Caki2 (cell line): Measurements from ENCODE around the gene PARP11. TPM values are rescaled to one million over a fixed set of nuclear protein-coding genes. Genes with fewer than 3 reads are reported as not detected.
"Not testable (repeated sequence)": the region's sequence is repeated elsewhere in the genome, so short reads cannot be mapped to it uniquely, and the experiment has no call there.

Experiments used
- DNase-seq: peaks from one replicate; pipeline ENCODE4 v3.0.0-alpha.2; 2015; ENCODE audit warnings: low read depth
- in situ Hi-C: cut with HindIII; loops from 2 replicates; pipeline ENCODE4 v1.10.0; 2016; ENCODE audit warnings: low sequenced_read_pairs, low pct_unique_long_range_greater_than_20kb, mixed read lengths
- total RNA-seq: library from RNA; depleted of rRNA; stranded (reverse); fragments of >200 nt; shearing (Covaris generic); gene quantifications from 2 replicates; pipeline ENCODE4 v1.2.3, GENCODE V29; 2014; ENCODE audit warnings: low replicate concordance

PARP11 gene
- total RNA-seq, 1 experiment from 2014 or later = 13.1 TPM

GRCh38 chr12:3888659-3889058 is 15.5 kb upstream of the PARP11 start:
- no peak for DNase-seq
- in situ Hi-C loops = loop anchor here (25.0 kb wide), 2 partner anchors 149 to 374 kb away; partner anchors contain the start of gene CCND2

GRCh38 chr12:3885277-3886094 is 12.3 kb upstream of the PARP11 start:
- in situ Hi-C loops = loop anchor here (25.0 kb wide), 2 partner anchors 152 to 377 kb away; partner anchors contain the start of gene CCND2
- peak; percentile 29 for DNase-seq

GRCh38 chr12:3884671-3885070 is 11.5 kb upstream of the PARP11 start:
- no peak for DNase-seq
- in situ Hi-C loops = loop anchor here (25.0 kb wide), 2 partner anchors 153 to 378 kb away; partner anchors contain the start of gene CCND2

DNA sequence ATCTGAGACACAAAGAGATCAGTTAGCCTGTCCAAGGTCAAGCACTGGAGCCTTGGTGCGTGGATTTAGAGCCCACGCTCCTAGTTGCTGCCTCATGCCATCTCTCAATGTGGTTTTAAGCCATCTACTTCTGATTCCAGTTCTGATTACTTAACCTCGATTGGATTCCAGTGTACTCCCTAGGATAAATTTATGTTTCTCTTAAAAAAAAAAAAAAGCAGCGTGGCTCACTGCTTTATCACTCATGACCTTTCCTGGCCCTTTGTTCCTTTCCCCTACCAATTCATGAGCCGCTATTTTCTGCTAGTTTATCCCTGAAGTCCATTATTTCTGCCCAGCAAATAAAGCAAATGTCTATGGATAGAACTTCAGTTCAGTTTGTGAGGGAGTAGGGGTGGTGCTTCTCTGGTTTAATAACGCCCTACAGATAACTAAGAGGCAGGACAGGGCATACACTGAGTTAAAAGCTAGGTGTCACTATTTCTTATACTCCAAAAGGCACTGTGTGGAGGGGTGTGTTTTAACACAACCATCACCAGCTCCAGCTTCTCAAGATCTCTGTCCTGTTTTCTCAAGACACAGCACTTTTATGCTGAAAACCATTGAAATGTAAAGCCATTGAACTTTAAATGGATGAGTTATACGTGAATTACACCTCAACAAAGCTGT is 9.8 kb upstream of the PARP11 start:
- in situ Hi-C loops = loop anchor here (25.0 kb wide), 2 partner anchors 154 to 379 kb away; partner anchors contain the start of gene CCND2
- peak; percentile 12 for DNase-seq

DNA sequence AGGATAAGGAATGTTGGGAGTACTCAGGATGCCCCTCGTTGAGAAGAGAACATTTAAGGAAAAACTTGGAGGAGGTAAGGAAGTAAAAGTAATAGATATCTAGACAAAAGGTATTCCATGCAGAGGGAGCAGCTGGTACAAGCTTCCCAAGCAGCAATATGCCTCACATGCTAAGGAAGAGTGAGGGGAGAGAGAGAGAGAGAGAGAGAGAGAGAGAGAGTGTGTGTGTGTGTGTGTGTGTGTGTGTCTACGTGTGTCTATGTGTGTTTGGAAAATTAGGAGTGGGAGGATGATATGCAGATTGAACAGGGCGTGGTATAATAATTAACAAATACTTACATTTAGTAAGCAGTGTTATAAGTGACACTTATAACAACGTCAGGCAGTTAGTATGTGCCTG is 9.2 kb upstream of the PARP11 start:
- DNase-seq = no peak
- in situ Hi-C loops = loop anchor here (25.0 kb wide), 2 partner anchors 155 to 380 kb away; partner anchors contain the start of gene CCND2

GRCh38 chr12:3881281-3881950 is 8.2 kb upstream of the PARP11 start:
- in situ Hi-C loops = loop anchor here (25.0 kb wide), 2 partner anchors 156 to 381 kb away; partner anchors contain the start of gene CCND2

DNA sequence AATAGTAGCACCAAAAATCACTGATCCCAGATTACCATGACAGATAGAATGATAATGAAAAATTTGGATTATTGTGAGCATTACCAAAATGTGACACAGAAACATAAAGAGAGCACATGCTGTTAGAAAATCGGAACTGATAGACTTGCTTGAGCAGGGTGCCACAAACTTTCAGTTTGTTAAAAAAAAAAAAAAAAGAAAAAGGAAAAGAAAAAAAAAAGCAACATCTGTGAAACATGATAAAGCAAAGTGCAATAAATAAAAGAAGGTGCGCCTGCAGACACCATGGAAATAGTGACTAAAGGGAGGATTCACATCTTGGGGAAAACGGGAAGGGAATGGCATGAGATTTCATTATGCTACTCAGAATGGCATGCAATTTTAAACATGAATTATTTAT is 6.6 kb upstream of the PARP11 start:
- no peak for DNase-seq
- in situ Hi-C loops = loop anchor here (25.0 kb wide), 2 partner anchors 157 to 382 kb away; partner anchors contain the start of gene CCND2

More at GRCh38 chr12:3881281-3881950, 8.2 kb upstream of the PARP11 start:
- DNase-seq = no peak

GRCh38 chr12:3871356-3871755 is 1.8 kb downstream of the PARP11 start:
- DNase-seq = no peak
- in situ Hi-C loops = no loop called here

- no peak for DNase-seq
- in situ Hi-C loops = no loop called here
These were observed 3.3 kb downstream of the PARP11 start for GRCh38 chr12:3869865-3870264.

DNA sequence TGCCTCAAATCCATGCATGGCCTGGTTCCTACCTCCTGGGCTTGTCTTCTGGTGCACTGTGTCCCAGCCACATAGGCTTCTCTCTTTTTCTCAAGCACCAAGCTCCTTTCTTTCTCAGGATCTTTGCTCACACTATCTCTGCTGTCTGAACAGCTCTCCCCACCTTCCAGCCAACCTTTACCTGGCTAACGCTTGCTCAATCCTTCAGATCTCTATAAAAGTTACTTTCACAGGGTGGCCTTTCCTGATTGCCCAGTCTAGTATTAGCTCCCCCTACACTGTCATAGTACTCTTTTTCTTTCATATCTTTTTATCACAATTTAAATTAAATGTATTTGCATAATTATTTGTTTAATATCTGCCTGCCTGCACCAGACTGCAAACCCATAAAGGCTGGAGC is 3.8 kb downstream of the PARP11 start:
- DNase-seq = no peak
- in situ Hi-C loops = no loop called here

- no peak for DNase-seq
- in situ Hi-C loops = no loop called here
These were observed 9.4 kb downstream of the PARP11 start for GRCh38 chr12:3863756-3864155.

- no peak for DNase-seq
- in situ Hi-C loops = no loop called here
These were observed 30.7 kb downstream of the PARP11 start for GRCh38 chr12:3842517-3842916.

DNA sequence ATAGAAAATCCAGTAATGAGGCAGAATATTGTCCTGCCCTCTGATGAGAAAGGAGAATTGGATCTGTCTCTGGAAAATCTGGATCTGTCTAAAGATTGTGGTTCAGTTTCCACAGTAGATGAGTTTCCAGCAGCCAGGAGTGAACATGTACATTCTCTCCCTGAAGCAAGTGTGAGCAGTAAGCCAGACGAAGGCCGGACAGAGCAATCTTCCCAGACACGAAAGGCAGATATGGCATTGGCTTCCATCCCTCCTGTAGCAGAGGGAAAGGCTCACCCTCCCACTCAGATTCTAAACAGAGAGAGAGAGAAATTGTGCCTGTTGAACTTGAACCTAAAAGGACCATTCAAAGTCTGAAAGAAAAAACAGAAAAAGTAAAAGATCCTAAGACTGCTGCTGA is 31.4 kb downstream of the PARP11 start:
- DNase-seq = no peak
- in situ Hi-C loops = no loop called here

DNA sequence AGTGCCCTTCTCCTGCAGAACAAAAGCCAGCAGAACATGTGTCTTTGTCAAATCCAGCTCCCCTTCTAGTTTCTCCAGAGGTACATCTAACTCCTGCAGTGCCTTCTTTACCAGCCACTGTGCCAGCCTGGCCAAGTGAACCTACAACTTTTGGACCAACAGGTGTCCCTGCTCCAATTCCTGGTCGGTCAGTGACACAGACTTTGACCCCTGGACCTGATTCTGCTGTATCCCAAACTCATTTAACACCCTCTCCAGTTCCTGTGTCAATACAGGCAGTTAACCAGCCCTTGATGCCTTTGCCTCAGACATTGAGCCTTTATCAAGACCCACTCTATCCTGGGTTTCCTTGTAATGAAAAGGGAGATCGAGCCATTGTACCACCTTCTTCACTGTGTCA is 32.4 kb downstream of the PARP11 start:
- in situ Hi-C loops, DNase-seq: not testable (repeated sequence)

- in situ Hi-C loops = not testable (repeated sequence)
These were observed 33.5 kb downstream of the PARP11 start for GRCh38 chr12:3839745-3840144.

DNA sequence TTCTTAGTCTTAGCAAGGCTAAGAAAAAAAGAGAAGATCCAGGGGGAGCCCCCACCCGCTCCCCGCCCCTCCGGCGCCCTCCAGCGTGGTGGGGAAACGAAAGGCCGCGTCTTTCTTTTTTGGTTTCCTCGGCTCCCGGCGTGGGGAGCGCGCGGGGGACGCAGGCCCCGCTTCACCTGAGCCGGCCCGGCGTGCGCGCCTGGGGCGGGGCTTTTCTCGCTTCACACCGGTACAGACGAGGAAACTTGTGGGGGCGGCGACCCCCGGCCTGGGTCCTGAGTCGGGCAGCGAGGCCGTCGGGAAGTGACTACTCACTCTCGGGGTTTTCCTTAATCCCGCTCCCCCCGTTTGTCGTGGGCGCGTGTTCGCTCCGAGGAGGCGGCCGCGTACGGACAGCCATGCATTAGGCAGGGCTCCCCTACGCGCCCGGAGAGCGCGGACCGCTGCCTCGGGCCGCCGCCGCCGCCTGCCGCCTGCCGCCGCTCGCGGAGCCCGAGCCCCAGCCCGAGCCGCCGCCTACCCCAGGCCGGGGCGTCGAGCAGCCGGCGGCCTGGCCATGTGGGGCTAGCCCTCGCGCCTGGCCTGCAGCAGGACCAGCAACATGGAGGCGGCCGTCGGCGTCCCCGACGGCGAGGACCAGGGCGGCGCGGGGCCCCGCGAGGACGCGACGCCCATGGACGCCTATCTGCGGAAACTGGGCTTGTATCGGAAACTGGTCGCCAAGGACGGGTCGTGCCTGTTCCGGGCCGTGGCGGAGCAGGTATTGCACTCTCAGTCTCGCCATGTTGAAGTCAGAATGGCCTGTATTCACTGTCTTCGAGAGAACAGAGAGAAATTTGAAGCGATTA is 34.3 kb downstream of the PARP11 start:
- DNase-seq, in situ Hi-C loops: not testable (repeated sequence)

More at GRCh38 chr12:3839745-3840144, 33.5 kb downstream of the PARP11 start:
- DNase-seq = not testable (repeated sequence)

GRCh38 chr12:3838076-3838475 is 35.1 kb downstream of the PARP11 start:
- in situ Hi-C loops = no loop called here
- DNase-seq = no peak

- DNase-seq = no peak
- in situ Hi-C loops = no loop called here
These were observed 36.1 kb downstream of the PARP11 start for GRCh38 chr12:3837049-3837448.
